Fibroblast of lung (primary cell): ENCODE results near the gene RPRD2.

Experiments
- CTCF ChIP-seq, 2 donors: IDR thresholded peaks in 1 of 2; conservative IDR thresholded peaks in 1 of 2; 1 replicate in 1 of 2; 2 replicates in 1 of 2; pipeline ENCODE4 v1.5.1; 2011 to 2012; ENCODE audit warnings: low read length in 2 of 2, control low read depth in 1 of 2, inconsistent platforms in 1 of 2, low read depth in 1 of 2, mild to moderate bottlenecking in 1 of 2
- EZH2 ChIP-seq: IDR thresholded peaks from 2 replicates; pipeline ENCODE4 v1.5.1; 2012; ENCODE audit warnings: low read length, control low read depth, mild to moderate bottlenecking; ENCODE audit errors: missing control alignments

- TF ChIP-seq CTCF (conservative IDR thresholded peaks at IDR 0.05 in 1 of 2, IDR thresholded peaks at IDR 0.05 in 1 of 2; ENCODE audit: low read depth in 1 of 2, low read length in 2 of 2) (no peak), EZH2 (no peak)
Measured at GRCh38 chr1:150512846-150513245, 148.9 kb downstream of the RPRD2 start.
